ENCODE results near the gene JUN. TPM values are rescaled to one million over a fixed set of nuclear protein-coding genes. Genes with fewer than 3 reads are reported as not detected.

The JUN gene
- total and polyA plus RNA-seq, 2 of the 13 experiments (the other 11 are each of a cell fraction or from before 2014, with no cell fraction given): 18.2 to 22.3 TPM

- TF ChIP-seq HMGXB4 (CRISPR knock-in tag; IDR thresholded peaks at IDR 0.05; ENCODE audit: borderline replicate concordance in 1 of 2, low read depth in 1 of 2): peak; percentile 23 to 85; a peak in 3 of 4 replicates
- 0 out of 2 replicates have a peak, but pooled peaks have one; percentile 29 for TF ChIP-seq ZNF318 (CRISPR knock-in tag; IDR thresholded peaks at IDR 0.05)
- no peak for TF ChIP-seq ZSCAN31 (CRISPR knock-in tag; IDR thresholded peaks at IDR 0.05; ENCODE audit: low read depth)
- no peak for TF ChIP-seq PHF5A (CRISPR knock-in tag; IDR thresholded peaks at IDR 0.05; ENCODE audit: low read depth, unreplicated experiment)
- peak; percentile 50; the same call in 1 of the 2 replicates for TF ChIP-seq ZNF263 (CRISPR knock-in tag; IDR thresholded peaks at IDR 0.05)
- TF ChIP-seq NONO (IDR thresholded peaks at IDR 0.05): no peak
- 0 out of 2 replicates have a peak, but pooled peaks have one; percentile 33 for TF ChIP-seq NONO (CRISPR knock-in tag; conservative IDR thresholded peaks at IDR 0.05)
- TF ChIP-seq GPN1 (CRISPR knock-in tag; IDR thresholded peaks at IDR 0.05; ENCODE audit: borderline replicate concordance): no peak; the same call in 1 of the 2 replicates
- peak; percentile 24; the same call in 1 of the 2 replicates for TF ChIP-seq CREB1 (IDR thresholded peaks at IDR 0.05)
- no peak for TF ChIP-seq CREB1 (CRISPR knock-in tag; IDR thresholded peaks at IDR 0.05)
- no peak for TF ChIP-seq MED1 (CRISPR knock-in tag; IDR thresholded peaks at IDR 0.05)
- no peak for TF ChIP-seq AKAP8 (CRISPR knock-in tag; IDR thresholded peaks at IDR 0.05)
- TF ChIP-seq ZNF232 (CRISPR knock-in tag; IDR thresholded peaks at IDR 0.05; ENCODE audit: borderline replicate concordance): peak; percentile 61; the same call in 1 of the 2 replicates
- no peak for TF ChIP-seq PLSCR1 (CRISPR knock-in tag; IDR thresholded peaks at IDR 0.05; ENCODE audit: borderline replicate concordance)
- no peak for TF ChIP-seq ZNF790 (CRISPR knock-in tag; IDR thresholded peaks at IDR 0.05; ENCODE audit: borderline replicate concordance)
- TF ChIP-seq ZNF598 (CRISPR knock-in tag; IDR thresholded peaks at IDR 0.05; ENCODE audit: borderline replicate concordance): no peak
Observed at GRCh38 chr1:58782178-58783089, 1.4 kb downstream of the JUN start (continued).

Data from HepG2 (cell line).